AG08396 (cell line): ENCODE data around the gene PRKAG1.
"Not testable (repeated sequence)": the region's sequence is repeated elsewhere in the genome, so short reads cannot be mapped to it uniquely, and the experiment has no call there.

ENCODE experiments used
- DNase-seq: peaks from one replicate; pipeline ENCODE4 v3.0.0; 2012; ENCODE audit warnings: low spot score, mixed read lengths

Gene PRKAG1

GRCh38 chr12:49018261-49019119 lies at the start of gene PRKAG1:
PRKAG1 (minus strand) TSS chr12:49018776; CDS start chr12:49018740, 36 bp downstream.
- DNase-seq, result peak; percentile 98

- DNase-seq, result no peak
These were observed 47.5 kb upstream of the PRKAG1 start for GRCh38 chr12:49066120-49066519.

GRCh38 chr12:49064767-49065152 lies 46.2 kb upstream of the PRKAG1 start:
- DNase-seq, result no peak

GRCh38 chr12:49061916-49062315 lies 43.3 kb upstream of the PRKAG1 start:
- DNase-seq, result not testable (repeated sequence)

GRCh38 chr12:49061157-49061650 lies 42.6 kb upstream of the PRKAG1 start:
- no peak for DNase-seq

- peak; percentile 95 for DNase-seq
These were observed 41.9 kb upstream of the PRKAG1 start, which contains the start of gene KMT2D for GRCh38 chr12:49060237-49061156. KMT2D (minus strand) TSS chr12:49060794; CDS start chr12:49055324, 5,470 bp downstream.

GRCh38 chr12:49059299-49060171 lies 41.0 kb upstream of the PRKAG1 start:
- peak; percentile 65 for DNase-seq

GRCh38 chr12:49059045-49059298 lies 40.4 kb upstream of the PRKAG1 start:
- no peak for DNase-seq

- no peak for DNase-seq
These were observed 39.9 kb upstream of the PRKAG1 start for GRCh38 chr12:49058366-49059044.

- no peak for DNase-seq
These were observed 39.3 kb upstream of the PRKAG1 start for GRCh38 chr12:49057888-49058287.

- DNase-seq, result peak; percentile 90
These were observed 37.6 kb upstream of the PRKAG1 start for GRCh38 chr12:49055978-49056754.

- DNase-seq, result no peak
These were observed 36.5 kb upstream of the PRKAG1 start for GRCh38 chr12:49055092-49055491.

- DNase-seq, result no peak
These were observed 35.9 kb upstream of the PRKAG1 start for GRCh38 chr12:49054524-49054923.

- no peak for DNase-seq
These were observed 35.5 kb upstream of the PRKAG1 start for GRCh38 chr12:49054096-49054495.

GRCh38 chr12:49052451-49053208 lies 34.1 kb upstream of the PRKAG1 start:
- no peak for DNase-seq

GRCh38 chr12:49051777-49052438 lies 33.3 kb upstream of the PRKAG1 start:
- DNase-seq, result no peak

GRCh38 chr12:49051373-49051764 lies 32.8 kb upstream of the PRKAG1 start:
- DNase-seq, result no peak

GRCh38 chr12:49050507-49051372 lies 32.2 kb upstream of the PRKAG1 start:
- DNase-seq, result no peak
